GM12873 (cell line): ENCODE measurements around the gene IL17C.

Source experiments
- TF ChIP-seq, protein P1 (sequence below): IDR thresholded peaks from 2 replicates; pipeline ENCODE4 v1.5.1; 2012; ENCODE audit warnings: low read depth, mild to moderate bottlenecking, moderate library complexity, low read length, control low read depth; ENCODE audit not compliant: insufficient read depth; ENCODE audit errors: missing control alignments

Gene IL17C

DNA sequence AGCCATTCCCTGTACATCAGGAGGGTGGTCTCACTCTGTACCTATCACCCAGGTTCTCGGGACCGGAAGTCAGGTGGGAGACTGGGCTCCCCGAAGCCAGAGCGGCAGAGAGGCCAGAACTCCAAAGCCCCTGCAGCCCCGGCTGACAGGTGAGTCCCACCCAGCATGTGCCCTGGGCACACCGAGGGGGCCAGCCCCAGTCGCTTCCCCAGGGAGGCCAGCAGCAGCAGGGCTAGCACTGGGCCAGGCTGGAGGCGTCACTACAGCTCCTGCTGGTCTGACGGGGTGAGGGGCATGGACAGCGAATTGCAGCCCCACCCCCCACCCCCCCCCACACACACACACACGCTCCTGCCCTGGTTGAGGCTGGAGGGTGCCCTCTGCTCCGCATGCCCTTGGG is 7.9 kb upstream of the IL17C start:
- TF ChIP-seq, protein P1, sequence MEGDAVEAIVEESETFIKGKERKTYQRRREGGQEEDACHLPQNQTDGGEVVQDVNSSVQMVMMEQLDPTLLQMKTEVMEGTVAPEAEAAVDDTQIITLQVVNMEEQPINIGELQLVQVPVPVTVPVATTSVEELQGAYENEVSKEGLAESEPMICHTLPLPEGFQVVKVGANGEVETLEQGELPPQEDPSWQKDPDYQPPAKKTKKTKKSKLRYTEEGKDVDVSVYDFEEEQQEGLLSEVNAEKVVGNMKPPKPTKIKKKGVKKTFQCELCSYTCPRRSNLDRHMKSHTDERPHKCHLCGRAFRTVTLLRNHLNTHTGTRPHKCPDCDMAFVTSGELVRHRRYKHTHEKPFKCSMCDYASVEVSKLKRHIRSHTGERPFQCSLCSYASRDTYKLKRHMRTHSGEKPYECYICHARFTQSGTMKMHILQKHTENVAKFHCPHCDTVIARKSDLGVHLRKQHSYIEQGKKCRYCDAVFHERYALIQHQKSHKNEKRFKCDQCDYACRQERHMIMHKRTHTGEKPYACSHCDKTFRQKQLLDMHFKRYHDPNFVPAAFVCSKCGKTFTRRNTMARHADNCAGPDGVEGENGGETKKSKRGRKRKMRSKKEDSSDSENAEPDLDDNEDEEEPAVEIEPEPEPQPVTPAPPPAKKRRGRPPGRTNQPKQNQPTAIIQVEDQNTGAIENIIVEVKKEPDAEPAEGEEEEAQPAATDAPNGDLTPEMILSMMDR, result no peak

DNA sequence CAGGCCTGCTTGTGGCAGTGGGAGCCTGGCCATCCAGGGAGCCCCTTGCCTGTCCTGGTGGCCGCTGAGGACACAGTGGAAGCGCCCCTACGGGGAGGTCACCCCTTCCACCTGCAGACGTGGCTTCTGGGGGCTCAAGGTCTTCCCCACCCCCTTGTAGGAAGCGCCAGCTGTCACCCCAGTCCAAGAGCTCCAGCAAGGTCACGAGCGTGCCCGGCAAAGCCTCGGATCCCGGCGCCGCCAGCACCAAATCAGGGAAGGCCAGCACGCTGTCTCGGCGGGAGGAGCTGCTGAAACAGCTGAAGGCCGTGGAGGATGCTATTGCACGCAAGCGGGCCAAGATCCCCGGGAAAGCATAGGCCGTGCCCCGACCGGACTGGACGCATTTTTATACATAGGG is 7.4 kb upstream of the IL17C start:
- TF ChIP-seq, protein P1, result no peak

DNA sequence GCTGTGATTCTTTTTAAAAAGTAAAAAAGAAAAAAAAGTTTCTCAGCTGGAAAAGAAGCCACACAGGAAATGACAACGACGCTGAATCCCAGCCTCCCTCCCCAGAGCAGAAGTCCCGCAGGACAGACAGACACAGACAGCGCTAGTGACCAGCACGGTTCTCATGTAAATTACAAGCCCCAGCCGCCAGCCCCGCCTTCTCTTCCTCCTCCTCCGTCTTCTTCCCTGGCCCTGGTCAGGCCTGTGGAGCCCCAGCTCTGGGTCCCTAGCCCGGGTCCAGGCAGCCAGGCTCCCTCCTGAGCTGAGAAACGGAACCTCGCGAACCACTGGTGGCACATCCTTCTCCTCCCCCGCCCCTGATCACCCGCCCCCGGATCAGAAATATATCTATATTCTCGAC is 7.0 kb upstream of the IL17C start:
- TF ChIP-seq, protein P1, result no peak

DNA sequence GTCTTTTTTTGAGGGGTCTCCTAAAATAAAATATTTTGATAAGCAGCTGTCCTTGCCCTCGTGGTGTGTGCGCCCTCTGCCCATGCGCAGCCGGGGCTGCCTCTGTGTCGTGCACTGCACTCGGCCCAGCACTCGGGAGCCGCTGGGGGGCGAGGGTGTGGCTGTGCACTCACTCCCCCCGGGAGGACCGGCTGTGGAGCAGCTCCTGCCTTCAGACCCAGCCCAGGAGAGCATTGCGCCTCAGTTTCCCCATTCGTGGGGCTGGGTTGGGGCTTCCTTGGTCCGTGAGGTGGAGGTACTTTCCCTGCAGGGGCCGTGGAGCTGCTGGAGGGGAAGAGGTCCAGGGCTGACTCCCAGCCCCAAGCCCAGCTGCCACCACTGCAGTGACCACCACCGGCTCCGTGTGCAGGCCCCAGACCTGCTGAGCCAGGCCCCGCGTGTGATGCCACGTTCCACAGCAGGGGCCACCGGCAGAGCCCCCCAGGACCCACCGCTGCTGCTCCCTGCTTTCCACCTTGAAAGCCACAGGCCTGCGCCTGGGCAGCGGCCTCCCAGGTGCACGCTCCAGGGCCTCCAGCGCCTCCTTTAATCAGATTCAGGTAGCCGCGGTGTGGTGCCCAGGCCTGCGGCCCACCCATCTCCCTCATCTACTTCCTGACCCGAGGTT is 6.3 kb upstream of the IL17C start:
- TF ChIP-seq, protein P1, result no peak

DNA sequence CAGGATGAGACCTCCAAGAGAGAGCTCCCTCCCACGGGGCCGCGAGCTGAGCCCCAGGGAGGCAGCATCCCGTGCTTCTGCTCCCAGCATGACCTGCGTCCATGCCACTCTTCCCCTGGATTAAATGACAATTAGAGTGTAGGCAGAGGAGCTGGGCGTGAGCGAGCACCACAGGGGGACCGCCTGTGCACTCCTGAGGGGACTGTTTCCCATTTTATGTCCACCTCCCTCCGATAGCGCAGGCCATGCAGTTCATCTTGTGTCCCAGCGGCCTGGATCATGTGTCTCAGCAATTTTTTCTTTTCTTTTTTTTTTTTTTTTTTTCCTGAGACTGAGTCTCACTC is 5.8 kb upstream of the IL17C start:
- TF ChIP-seq, protein P1, result no peak

DNA sequence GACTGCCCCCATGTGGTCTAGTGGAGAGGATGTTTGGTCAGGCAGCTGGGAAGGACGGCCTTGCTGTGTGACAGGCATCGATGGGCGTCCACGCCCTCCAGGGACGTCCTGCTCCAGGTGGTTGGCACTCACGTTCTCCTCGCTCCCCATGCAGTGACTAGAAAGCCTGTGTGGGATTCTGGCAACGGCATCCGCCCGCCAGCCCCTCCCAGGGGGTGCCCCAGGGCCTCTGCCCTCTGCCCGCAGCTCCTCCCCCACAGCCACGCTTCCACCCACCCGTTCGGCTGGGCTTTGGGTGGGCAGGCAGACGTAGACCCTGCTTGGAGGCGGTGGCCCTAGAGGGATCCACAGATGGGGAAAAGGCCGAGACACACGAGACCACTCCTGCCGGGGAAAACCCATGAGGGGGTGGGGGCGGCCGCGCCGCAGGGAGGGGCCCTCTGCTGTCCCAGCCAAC is 4.7 kb upstream of the IL17C start:
- TF ChIP-seq, protein P1, result peak; percentile 59

DNA sequence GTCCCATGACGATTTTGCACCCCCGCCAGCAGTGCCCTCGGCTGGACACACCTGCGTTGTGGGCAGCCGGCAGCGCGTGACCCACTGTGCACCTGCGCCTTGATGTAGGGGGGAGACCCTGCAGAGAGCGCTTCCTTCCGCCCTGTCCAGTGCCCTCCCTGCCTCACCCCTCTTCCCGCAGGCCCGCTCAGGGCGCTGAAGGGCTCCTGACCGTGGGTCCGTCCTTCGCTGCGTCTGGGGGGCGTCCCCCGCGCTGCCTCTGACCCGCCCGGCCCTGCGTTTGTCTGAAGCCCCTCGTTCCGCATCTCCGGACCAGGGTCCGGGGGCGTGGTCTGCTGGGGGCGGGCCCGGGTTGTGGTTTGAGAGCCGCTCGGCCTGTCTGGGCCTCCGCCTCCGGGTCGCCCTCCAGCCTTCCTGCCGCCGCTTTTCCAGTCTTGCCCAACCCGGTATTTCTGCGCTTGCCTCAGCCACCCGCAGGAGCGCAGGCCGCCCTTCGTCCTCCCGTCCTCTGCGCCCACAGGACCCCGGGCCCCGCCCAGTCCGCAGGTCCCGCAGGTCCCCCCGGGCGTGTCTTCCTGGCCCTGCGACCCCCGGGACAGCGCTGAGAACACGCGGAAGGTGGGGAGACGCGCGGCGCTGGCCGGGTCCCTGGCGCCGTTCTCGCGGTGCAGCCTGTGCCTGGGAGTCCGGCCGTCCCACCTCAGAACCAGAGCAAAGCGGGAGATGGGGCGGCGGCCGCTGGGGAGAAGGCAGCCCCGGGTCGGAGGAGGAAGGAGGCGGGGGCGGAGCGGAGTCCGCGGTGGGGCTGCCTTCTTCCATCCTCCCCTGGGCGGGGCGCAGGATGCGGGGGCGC is 4.0 kb upstream of the IL17C start:
- TF ChIP-seq, protein P1, result no peak
